Stimulated activated naive CD8-positive, alpha-beta T cell treated with anti-CD3 and anti-CD28 coated beads, Interleukin-15, amount 100 ng/mL, for 72 hours (primary cell): Measurements from ENCODE around the gene CCNF.
"Not testable (repeated sequence)": the region's sequence is repeated elsewhere in the genome, so short reads cannot be mapped to it uniquely, and the experiment has no call there.

ENCODE experiments used
- ATAC-seq: fragments of 150-1000 bp; cut with Tn5 transposase; 2 replicates; pipeline ENCODE4 v1.10.0; 2021; ENCODE audit warnings: mild to moderate bottlenecking, moderate library complexity
- DNase-seq, 2 donors: peaks; one replicate each; pipeline ENCODE4 v3.0.0; 2021 to 2022
- H3K27ac Mint-ChIP-seq, 2 donors: one replicate each; pipeline ENCODE4 v1.8.0; 2022; ENCODE audit warnings: mild to moderate bottlenecking in 2 of 2, mixed read lengths in 2 of 2, moderate library complexity in 2 of 2
- H3K27me3 Mint-ChIP-seq: one replicate; pipeline ENCODE4 v1.8.0; 2022; ENCODE audit warnings: mixed read lengths
- H3K4me1 Mint-ChIP-seq: one replicate; pipeline ENCODE4 v1.8.0; 2022; ENCODE audit warnings: mild to moderate bottlenecking, mixed read lengths
- H3K4me3 Mint-ChIP-seq, 2 donors: one replicate each; pipeline ENCODE4 v1.8.0; 2022; ENCODE audit warnings: mild to moderate bottlenecking in 2 of 2, mixed read lengths in 2 of 2, moderate library complexity in 1 of 2
- H3K9me3 Mint-ChIP-seq, 2 donors: one replicate each; pipeline ENCODE4 v1.8.0; 2022; ENCODE audit warnings: mixed read lengths in 2 of 2

The CCNF gene

GRCh38 chr16:2424061-2425007 is 4.9 kb upstream of the CCNF start:
- Mint-ChIP-seq H3K27ac (no peak overlapping the region), H3K4me1 (peaks cover 22% of the 10 kb centered on the region), H3K4me3 (no peak overlapping the region), H3K27me3 (peaks cover 7% of the 10 kb centered on the region), H3K9me3 (no peaks in the 10 kb centered on the region)
- ATAC-seq (no peak), DNase-seq (no peak)

DNA sequence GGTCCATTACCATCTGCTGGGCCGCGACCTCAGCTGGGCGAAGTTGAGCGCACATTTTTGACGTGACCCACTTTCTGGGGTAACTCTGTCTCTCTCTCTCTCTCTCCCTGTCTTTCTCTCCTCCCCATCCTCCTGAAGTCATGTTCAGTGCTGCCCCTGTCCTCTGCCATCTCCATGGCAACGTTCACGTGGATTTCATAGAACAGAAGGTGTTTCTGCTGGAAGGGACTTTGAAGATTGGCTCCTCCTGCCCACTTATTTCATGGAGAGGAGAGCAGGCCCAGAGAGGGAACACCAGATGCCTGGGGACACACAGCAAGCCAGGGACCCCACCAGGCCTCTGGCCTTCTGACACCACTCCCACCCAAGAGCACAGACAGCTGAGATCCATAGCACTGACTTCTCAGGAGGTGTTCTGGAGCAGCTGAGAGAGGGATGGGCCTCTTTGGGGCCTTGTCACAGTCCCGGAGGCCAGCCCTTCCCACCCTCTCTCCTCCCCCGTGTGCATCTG is 4.2 kb upstream of the CCNF start:
- H3K9me3 Mint-ChIP-seq = no peaks in the 10 kb centered on the region
- DNase-seq (no peak), ATAC-seq (no peak)
- no peak overlapping the region for H3K4me3 Mint-ChIP-seq
- H3K27me3 Mint-ChIP-seq = peaks cover 7% of the 10 kb centered on the region
- H3K27ac Mint-ChIP-seq = no peak overlapping the region
- H3K4me1 Mint-ChIP-seq = peaks cover 26% of the 10 kb centered on the region

DNA sequence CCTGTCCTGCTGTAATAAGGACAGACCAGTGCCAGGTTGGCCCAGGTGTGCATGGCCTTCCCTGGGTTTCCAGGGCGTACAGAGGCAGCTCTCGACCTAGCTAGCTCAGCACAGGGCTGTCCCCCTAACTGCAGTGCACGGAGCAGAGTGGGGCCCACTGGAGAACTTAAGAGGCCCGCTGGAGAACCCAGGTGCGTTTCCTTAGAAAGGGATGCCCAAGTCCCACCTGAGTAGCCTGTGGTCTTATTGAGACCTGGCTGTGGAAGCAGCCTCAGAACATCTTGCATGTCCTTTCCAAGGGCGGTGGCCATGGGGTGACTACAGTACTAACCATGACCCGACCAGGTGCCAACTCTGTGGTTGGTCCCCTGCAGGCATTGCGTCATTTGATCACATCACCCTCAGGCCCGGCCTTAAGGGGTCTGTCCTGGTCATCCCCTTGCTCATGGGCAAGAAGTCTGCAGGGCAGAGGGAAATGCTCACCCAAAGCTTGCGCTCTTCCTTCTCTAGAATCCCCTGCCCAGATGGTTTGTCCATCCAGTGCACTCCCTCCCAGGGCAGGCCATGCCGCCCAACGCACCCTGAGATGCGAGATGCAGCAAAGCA is 3.3 kb upstream of the CCNF start:
- Mint-ChIP-seq H3K4me1 (peaks cover 35% of the 10 kb centered on the region), H3K4me3 (no peak overlapping the region), H3K27me3 (peaks cover 7% of the 10 kb centered on the region), H3K27ac (no peak overlapping the region), H3K9me3 (no peaks in the 10 kb centered on the region)
- DNase-seq = no peak
- no peak for ATAC-seq

DNA sequence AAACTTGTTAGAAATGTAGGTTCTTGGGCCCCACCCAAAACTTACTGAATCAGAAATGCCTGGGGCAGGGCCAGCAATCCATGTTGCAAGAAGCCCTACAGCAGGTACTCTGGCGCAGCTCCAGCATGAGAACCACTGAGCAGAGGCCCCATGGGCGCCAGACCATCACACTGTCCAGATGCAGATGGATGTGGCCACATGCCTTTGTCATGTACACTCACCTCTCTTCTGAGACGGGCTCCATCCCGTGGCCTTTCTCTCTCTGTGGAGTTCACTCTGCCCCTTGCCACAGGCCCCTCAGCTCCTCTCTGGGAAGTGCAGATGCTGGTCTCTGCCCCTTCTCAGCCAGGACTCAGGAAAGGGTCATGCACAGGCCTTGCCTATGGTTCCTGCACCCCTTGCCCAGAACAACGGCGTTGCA is 2.3 kb upstream of the CCNF start:
- peaks cover 37% of the 10 kb centered on the region for H3K4me1 Mint-ChIP-seq
- ATAC-seq (no peak), DNase-seq (no peak)
- peak overlapping the region in 1 of 2 donors; percentile 97 for H3K4me3 Mint-ChIP-seq
- H3K9me3 Mint-ChIP-seq = no peaks in the 10 kb centered on the region
- no peak overlapping the region for H3K27ac Mint-ChIP-seq
- peaks cover 7% of the 10 kb centered on the region for H3K27me3 Mint-ChIP-seq

- Mint-ChIP-seq H3K27me3 (peaks cover 7% of the 10 kb centered on the region), H3K4me3 (peak overlapping the region; percentile 56 to 97), H3K27ac (no peak overlapping the region), H3K4me1 (peaks cover 37% of the 10 kb centered on the region), H3K9me3 (no peaks in the 10 kb centered on the region)
- ATAC-seq (no peak), DNase-seq (no peak)
Measured at GRCh38 chr16:2427526-2427925, 1.7 kb upstream of the CCNF start.

GRCh38 chr16:2428051-2428783 is 1.0 kb upstream of the CCNF start:
- Mint-ChIP-seq H3K4me1 (peaks cover 33% of the 10 kb centered on the region), H3K27me3 (peaks cover 7% of the 10 kb centered on the region), H3K4me3 (peak overlapping the region; percentile 79 to 97)

DNA sequence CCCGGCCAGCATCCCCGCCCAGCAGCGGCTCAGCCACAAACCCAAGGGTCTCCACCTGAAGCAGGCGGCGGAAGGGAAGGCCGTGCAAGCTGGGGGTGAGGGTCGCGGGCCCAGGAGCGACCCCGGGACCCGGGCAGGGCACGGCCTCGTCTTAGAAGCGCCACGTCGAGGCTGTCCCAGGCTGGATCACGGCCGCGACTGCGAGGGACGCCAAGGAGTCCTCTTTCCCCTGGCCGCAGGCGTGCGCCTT is 538 bp upstream of the CCNF start:
- ATAC-seq (peak; percentile 60), DNase-seq (no peak)
- Mint-ChIP-seq H3K4me1 (peaks cover 32% of the 10 kb centered on the region), H3K9me3 (no peaks in the 10 kb centered on the region), H3K27me3 (peaks cover 7% of the 10 kb centered on the region), H3K4me3 (peak overlapping the region; percentile 79 to 97), H3K27ac (peak overlapping the region; percentile 59 to 94)

More at GRCh38 chr16:2428051-2428783, 1.0 kb upstream of the CCNF start:
- ATAC-seq (peak; percentile 8), DNase-seq (peak in 1 of 2 donors; percentile 30)
- H3K27ac Mint-ChIP-seq = peak overlapping the region; percentile 59 to 94
- H3K9me3 Mint-ChIP-seq = no peaks in the 10 kb centered on the region

GRCh38 chr16:2429771-2430663 is 770 bp downstream of the CCNF start:
- Mint-ChIP-seq H3K27me3 (peaks cover 7% of the 10 kb centered on the region), H3K27ac (peak overlapping the region; percentile 79), H3K4me1 (peaks cover 32% of the 10 kb centered on the region), H3K4me3 (peak overlapping the region; percentile 97 to 98), H3K9me3 (no peaks in the 10 kb centered on the region)
- DNase-seq = no peak
- no peak for ATAC-seq

- no peaks in the 10 kb centered on the region for H3K9me3 Mint-ChIP-seq
- ATAC-seq = no peak
- DNase-seq = no peak
- H3K27me3 Mint-ChIP-seq = peaks cover 5% of the 10 kb centered on the region
- H3K4me1 Mint-ChIP-seq = peaks cover 29% of the 10 kb centered on the region
- no peak overlapping the region for H3K27ac Mint-ChIP-seq
- H3K4me3 Mint-ChIP-seq = no peak overlapping the region
Measured at GRCh38 chr16:2432286-2432685, 3.0 kb downstream of the CCNF start.

DNA sequence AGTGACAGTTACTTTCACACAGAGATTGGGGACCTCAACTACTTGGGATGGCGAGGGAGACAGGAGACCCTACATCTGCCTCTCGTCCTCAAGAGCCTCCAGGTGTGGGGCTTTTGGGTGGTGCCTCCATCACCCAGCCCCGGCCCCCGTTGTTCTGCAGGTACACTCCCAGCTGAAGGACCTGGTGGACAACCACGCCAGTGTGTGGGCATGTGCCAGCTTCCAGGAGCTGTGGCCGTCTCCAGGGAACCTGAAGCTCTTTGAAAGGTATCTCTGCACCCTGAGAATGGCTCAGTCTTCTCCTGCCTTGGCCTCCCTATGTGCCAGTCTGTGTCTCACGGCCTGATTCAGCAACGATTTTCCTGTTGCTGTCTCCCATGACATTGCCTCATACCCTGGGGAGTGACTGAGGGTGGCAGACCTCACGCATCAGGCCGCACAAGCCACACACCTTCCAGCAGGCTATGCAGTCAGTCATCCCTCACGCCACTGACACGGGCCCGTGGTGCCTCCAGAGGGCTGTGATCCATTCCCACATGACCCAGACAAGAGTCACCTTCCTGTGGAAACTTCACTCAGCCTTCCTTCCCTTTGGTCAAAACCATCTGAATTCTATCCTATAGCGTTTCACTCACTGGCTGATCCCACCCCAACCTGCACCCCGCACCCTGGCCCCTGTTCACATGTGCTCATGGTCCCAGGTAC is 3.7 kb downstream of the CCNF start:
- no peak overlapping the region for H3K27ac Mint-ChIP-seq
- DNase-seq (no peak), ATAC-seq (no peak)
- H3K9me3 Mint-ChIP-seq = no peaks in the 10 kb centered on the region
- H3K4me3 Mint-ChIP-seq = no peak overlapping the region
- H3K27me3 Mint-ChIP-seq = no peaks in the 10 kb centered on the region
- peaks cover 22% of the 10 kb centered on the region for H3K4me1 Mint-ChIP-seq

DNA sequence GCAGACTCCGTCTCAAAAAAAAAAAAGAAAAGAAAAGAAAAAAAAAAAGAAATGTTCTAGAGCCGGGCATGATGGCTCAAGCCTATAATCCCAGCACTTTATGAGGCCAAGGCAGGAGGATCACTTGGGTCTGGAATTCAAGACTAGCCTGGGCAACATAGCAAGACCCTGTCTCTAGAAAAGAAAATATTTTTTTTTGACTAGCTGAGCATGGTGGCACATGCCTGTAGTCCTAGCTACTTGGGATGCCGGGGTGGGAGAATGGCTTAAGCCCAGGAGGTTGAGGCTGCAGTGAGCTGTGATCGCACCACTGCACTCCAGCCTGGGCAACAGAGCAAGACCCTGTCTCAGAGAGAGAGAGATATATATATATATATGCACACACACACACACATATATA is 6.0 kb downstream of the CCNF start:
- H3K9me3 Mint-ChIP-seq, H3K27me3 Mint-ChIP-seq, ATAC-seq, H3K27ac Mint-ChIP-seq, DNase-seq, H3K4me3 Mint-ChIP-seq: not testable (repeated sequence)
- peaks cover 16% of the 10 kb centered on the region for H3K4me1 Mint-ChIP-seq

GRCh38 chr16:2436110-2436509 is 6.9 kb downstream of the CCNF start:
- Mint-ChIP-seq H3K27ac (no peak overlapping the region), H3K9me3 (no peaks in the 10 kb centered on the region), H3K27me3 (no peaks in the 10 kb centered on the region), H3K4me3 (no peak overlapping the region), H3K4me1 (peaks cover 8% of the 10 kb centered on the region)
- ATAC-seq = no peak
- no peak for DNase-seq

DNA sequence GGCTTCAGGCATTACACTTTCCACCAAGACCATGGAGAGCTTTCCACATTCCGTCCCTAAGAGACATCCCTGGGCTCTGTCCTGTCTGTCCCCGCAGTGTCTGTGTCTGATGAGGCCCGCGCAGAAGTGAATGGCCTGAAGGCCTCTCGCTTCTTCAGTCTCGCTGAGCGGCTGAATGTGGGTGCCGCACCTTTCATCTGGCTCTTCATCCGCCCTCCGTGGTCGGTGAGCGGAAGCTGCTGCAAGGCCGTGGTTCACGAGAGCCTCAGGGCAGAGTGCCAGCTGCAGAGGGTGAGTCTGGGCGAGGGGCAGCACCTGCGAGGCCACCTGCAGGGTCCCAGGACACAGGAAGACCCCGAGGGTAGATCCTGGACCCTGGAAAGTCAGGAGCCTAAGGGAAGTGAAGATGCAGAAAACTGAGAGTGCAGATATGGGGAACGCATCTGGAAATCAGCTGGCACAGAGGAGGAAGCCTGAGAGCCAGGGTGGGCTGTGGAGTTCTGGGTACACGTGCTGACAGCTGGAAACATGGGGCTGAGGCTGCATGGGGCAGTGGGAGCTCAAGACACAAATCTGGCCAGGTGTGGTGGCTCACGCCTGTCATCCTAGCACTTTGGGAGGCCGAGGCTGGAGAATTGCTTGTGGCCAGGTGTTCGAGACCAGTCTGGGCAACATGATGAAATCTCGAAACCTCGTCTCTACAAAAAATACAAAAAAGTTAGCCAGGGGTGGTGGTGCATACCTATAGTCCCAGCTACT is 8.0 kb downstream of the CCNF start:
- Mint-ChIP-seq H3K4me1 (peaks cover 8% of the 10 kb centered on the region), H3K9me3 (no peaks in the 10 kb centered on the region), H3K4me3 (no peak overlapping the region), H3K27me3 (no peaks in the 10 kb centered on the region), H3K27ac (no peak overlapping the region)
- no peak for DNase-seq
- no peak for ATAC-seq

DNA sequence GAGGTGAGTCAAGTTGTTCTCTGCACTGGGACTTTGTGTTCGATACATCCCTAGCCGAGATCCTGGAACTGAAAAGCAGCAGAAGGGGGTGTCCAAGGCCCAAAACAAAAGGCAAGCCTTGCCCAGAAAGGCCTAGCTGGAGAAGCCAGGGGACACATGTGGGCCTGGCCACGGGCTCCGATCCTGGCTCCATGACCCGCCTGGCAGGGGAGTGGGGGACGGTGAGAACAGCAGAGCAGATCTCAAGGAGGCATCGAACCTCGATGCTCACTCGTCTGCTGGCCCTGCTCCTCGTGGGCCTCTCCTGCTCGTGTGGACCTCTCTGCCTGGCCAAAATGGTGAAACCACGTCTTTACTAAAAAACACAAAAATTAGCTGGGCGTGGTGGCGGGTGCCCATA is 8.9 kb downstream of the CCNF start:
- ATAC-seq (no peak), DNase-seq (no peak)
- Mint-ChIP-seq H3K9me3 (no peaks in the 10 kb centered on the region), H3K27ac (peak overlapping the region in 1 of 2 donors; percentile 33), H3K4me1 (peaks cover 8% of the 10 kb centered on the region), H3K27me3 (no peaks in the 10 kb centered on the region), H3K4me3 (no peak overlapping the region)
